KBM-7 (cell line): ENCODE data around the gene CCDC88B.

ENCODE experiments used
- DNase-seq: peaks from one replicate; pipeline ENCODE4 v3.0.0-alpha.2; 2015
- in situ Hi-C: fragments of 300-500 bp; cut with MboI; formaldehyde crosslinking; loops from 2 replicates; pipeline ENCODE4 v1.14.3; 2020; ENCODE audit warnings: low sequenced_read_pairs, low pct_unique_long_range_greater_than_20kb, mixed read lengths

Gene CCDC88B

DNA sequence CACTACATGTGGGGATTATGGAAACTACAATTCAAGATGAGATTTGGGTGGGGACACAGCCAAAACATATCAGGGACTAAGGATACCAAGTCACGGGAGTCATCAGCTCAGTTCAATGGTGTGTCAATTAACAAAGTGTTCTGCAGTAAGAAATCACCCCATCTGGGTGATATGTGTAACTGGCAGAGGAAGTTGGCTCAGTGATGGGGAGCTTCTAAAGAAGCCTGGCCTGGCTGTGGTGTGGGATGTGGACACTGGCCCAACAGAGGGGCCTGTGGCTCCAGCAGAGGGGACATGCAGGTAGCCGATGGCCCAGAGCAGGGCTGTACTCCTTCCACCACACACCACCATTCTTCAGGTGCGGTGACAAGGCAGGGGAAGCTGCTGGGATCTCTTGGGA lies 50.6 kb downstream of the CCDC88B start:
- DNase-seq, result no peak
- in situ Hi-C loops, result no loop called here

- in situ Hi-C loops, result no loop called here
- DNase-seq, result no peak
Measured at GRCh38 chr11:64391839-64392238, 51.8 kb downstream of the CCDC88B start.

DNA sequence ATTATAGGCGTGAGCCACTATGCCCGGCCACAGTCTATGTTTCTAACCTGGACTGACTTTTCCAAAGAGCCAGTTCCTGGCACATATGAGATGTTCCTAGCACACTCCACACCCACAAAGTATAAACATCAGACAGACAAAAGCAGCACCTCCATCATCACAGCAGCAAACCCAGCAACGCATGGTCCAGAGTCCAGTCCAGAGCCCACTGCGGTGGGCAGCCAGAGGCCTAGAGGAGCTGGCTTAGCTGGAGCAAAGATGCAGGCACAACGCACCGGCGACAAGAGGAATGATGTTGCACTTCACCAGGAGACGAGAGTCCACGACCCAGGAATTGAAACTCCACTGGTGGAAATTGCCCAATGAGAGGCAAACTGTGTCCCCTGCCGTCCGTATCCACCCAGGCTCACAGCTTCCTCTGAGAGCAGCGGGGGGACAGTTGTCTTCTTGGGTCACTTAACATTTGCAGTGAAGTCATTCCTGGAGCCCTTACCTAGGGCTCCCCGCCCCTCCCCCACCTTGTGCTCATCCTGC lies 55.6 kb downstream of the CCDC88B start:
- no peak for DNase-seq
- in situ Hi-C loops, result no loop called here

DNA sequence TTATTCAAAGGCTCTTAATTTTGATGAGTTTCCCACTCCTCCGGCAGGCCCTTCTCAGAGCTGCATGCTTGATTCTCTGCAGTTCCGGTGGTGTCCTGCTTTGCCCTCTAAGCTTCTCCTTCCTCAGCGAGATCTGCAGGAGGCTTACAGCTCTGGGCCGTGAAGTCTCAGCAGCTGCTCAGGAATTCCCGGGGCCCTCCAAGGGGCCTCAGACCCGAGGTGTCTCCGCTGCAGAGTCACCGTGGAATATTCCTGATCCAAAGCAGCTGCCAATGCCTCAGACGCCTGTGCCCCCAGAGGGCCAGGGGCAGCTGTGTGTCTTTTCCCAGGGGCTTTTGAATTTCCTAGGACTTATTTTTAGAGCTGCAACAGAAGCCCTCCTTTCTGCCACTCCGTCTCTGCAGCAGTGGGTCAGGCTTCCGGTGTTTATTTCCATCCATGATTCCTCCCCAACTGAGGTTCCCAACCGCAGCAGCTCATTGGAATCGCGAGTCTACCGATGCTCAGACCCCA lies 56.1 kb downstream of the CCDC88B start:
- in situ Hi-C loops, result no loop called here
- peak; percentile 56 for DNase-seq

DNA sequence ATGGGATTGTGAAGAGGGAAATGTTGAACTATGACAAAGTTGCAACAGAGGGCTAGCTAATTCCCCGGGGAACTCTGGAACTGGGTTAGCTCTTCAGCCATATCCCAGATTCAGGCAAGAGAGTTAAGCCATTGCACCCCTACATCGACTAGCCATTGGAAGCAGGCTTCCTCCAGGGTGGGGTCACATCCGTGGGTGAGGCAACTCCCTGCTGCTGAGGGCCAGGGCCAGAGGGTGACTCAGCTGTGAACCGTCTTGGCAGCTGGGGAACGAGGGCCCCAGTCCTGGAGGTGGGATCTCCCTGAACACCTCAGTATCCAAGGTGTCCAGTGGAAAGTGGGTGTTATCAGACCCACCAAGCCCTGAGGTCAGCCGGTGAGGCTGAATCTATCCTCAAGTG lies 60.1 kb downstream of the CCDC88B start:
- no peak for DNase-seq
- in situ Hi-C loops, result no loop called here

GRCh38 chr11:64400667-64401066 lies 60.7 kb downstream of the CCDC88B start:
- in situ Hi-C loops, result no loop called here

GRCh38 chr11:64401775-64402174 lies 61.8 kb downstream of the CCDC88B start:
- in situ Hi-C loops, result no loop called here
- no peak for DNase-seq

More at GRCh38 chr11:64400667-64401066, 60.7 kb downstream of the CCDC88B start:
- no peak for DNase-seq

DNA sequence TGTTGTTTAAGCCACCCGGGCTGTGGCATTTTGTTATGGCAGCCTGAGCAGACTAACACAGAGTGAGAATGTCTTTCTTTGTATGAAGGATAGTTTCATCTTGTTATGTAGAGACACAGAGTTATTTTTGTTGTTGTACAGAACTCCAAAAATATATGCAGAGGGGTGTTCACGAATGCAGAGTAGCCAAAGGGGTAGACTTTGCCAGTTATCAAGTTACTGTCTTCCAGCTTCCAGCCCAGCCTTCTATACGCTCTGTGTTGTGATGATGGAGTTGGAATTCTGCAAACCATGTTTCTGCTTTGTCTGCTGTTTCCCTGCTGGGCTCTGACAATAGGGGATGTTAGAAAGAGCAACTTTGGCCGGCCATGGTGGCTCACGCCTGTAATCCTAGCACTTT lies 63.1 kb downstream of the CCDC88B start:
- no peak for DNase-seq
- in situ Hi-C loops, result no loop called here

DNA sequence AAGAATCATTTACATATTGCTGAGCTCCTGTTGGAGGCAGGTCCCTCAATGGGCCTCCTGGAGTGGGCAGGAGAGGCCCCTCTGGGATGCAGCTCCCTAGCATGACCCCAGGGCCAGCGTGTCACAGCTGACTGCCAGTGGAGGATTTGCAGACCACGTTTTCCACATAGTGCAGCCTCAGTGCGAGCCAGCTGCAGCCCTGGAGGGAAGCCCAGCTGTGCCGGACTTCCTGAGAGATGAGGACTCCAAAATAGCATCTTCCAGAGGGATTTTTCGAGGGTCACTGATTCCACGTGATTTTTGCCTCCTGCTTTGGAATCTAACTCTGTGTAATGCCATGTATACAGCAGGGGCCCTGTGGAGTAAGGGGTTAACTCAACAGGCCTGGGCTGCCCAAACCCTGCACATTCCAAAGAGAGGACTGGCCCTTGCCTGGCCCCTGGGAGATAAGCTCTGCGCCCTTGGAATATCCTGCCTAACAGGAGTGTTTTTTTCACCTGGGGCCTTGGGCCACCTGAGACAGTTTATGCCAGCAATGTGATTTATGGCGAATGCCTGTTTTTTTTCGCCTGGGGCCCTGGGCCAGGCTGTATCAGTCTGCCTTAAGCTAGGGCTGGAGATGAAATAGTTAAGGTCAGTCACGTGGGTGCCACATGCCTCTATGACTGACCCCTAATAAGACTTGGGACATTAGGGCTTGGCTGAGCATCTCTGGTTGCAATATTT lies 66.4 kb downstream of the CCDC88B start:
- in situ Hi-C loops, result no loop called here
- no peak for DNase-seq
